TTC549 (cell line): ENCODE results near the gene UBE2F.

ENCODE experiments used
- FAIRE-seq: peaks from 2 replicates; lab custom pipeline; 2012; peaks lifted over from hg19 to GRCh38; lab: Jason Lieb, UNC

The UBE2F gene

GRCh38 chr2:238081150-238081549 is 114.3 kb downstream of the UBE2F start:
- no peak for FAIRE-seq

DNA sequence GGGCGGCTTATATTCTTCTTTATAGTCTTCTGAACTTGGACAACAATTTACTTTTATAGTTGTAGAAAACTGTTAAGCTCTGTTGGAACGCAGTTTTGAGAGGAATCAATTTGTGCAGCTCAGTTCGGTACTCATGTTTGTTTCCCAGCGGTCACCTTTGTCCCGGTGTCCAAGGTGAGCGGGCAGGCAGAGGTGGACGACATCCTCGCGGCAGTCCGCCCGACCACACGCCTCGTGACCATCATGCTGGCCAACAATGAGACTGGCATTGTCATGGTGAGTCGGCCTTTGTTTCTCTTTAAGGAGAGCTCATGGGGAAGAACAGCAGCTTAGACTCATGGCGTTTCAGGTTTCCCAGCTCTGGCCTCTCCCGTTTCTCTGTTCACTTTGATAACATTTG is 114.7 kb downstream of the UBE2F start:
- FAIRE-seq, result no peak

DNA sequence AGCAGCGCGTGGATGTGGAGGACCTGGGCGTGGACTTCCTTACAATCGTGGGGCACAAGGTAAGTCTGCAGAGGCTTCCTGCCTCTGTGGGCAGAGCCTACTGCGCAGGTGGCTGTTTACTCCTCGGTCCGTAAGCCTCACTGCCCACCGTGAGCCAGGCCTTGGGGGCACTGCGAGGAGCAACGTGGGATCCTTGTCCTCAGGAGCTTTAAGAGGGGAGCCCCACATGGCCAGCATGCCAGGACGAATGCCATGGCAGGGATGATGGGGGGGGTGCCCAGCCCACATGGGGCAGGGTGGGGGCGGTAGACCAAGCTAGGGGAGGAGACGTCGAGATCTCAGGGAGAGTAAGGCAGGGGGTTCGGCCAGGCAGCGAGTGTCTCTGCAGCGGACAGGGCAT is 115.3 kb downstream of the UBE2F start:
- FAIRE-seq, result no peak

GRCh38 chr2:238082827-238083226 is 116.0 kb downstream of the UBE2F start:
- no peak for FAIRE-seq

GRCh38 chr2:238083919-238084318 is 117.1 kb downstream of the UBE2F start:
- FAIRE-seq, result no peak

- no peak for FAIRE-seq
Measured at GRCh38 chr2:238084761-238085160, 117.9 kb downstream of the UBE2F start.

- FAIRE-seq, result no peak
Measured at GRCh38 chr2:238085899-238086298, 119.1 kb downstream of the UBE2F start.

DNA sequence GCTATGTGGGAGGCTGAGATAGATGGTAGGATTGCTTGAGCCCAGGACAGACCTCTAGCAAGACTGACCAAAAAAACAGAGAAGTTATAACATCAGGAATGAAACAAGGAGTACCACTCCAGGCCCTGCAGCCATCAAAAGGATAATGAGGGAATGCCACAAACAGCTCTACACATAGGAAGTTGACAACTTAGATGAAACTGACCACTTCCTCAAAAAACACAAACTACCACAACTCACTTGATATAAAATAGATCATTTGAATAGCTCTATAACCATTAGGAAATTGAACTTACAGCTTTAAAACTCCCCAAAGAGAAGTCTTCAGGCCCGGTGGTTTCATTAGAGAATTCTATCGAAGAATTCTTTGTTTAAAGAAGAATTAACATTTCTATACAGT is 120.4 kb downstream of the UBE2F start:
- FAIRE-seq, result no peak

DNA sequence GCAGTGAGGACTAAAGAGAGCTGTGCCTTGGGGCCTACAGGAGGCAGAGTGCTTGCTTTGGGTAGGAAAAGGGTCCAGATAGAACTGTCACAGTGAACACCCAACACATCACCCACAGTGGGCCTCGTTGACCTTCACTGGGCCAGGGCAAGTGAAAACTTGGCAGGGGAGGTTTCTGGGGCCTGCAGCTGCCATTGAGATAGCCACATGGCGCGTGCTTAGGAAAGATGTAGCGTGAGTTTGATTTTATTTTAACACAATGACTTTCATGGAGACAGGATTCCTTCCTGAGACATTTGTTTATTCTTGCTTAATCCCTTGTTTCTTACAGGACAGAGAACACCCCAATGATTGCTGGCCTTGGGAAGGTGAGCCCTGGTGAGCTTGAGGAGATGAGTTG is 124.1 kb downstream of the UBE2F start:
- no peak for FAIRE-seq

GRCh38 chr2:238091436-238092060 is 124.7 kb downstream of the UBE2F start:
- FAIRE-seq, result no peak
